Measurements from ENCODE around the gene SLC25A26. TPM values are rescaled to one million over a fixed set of nuclear protein-coding genes. Genes with fewer than 3 reads are reported as not detected.
A peak's percentile ranks its signal among the peaks of the same experiment; 100 is the strongest.

SLC25A26 gene
- total RNA-seq, 1 donor from 2014 or later: 18.0 TPM

- Histone ChIP-seq H3K27ac (no peak overlapping the region), H3K36me3 (peaks cover 4% of the 10 kb centered on the region), H3K4me1 (peaks cover 39% of the 10 kb centered on the region), H3K27me3 (no peaks in the 10 kb centered on the region), H3K4me3 (no peak overlapping the region), H3K9me3 (no peaks in the 10 kb centered on the region)
- peak; percentile 39 for ATAC-seq
- no peak for DNase-seq
- TF ChIP-seq CTCF (IDR thresholded peaks at IDR 0.05): no peak
- intact Hi-C loops (cut with DNase I): no loop called here
These were observed 204.2 kb downstream of the SLC25A26 start for GRCh38 chr3:66425032-66425431.

- H3K27ac ChIP-seq: no peak overlapping the region
- H3K9me3 ChIP-seq: no peaks in the 10 kb centered on the region
- no peak for TF ChIP-seq CTCF (IDR thresholded peaks at IDR 0.05)
- intact Hi-C loops (cut with DNase I): no loop called here
- ATAC-seq (no peak), DNase-seq (no peak)
- H3K27me3 ChIP-seq: no peaks in the 10 kb centered on the region
- peaks cover 39% of the 10 kb centered on the region for H3K4me1 ChIP-seq
- no peaks in the 10 kb centered on the region for H3K36me3 ChIP-seq
- H3K4me3 ChIP-seq: no peak overlapping the region
These were observed 204.8 kb downstream of the SLC25A26 start for GRCh38 chr3:66425576-66426114.

- Histone ChIP-seq H3K27ac (no peak overlapping the region), H3K4me1 (peaks cover 39% of the 10 kb centered on the region), H3K36me3 (no peaks in the 10 kb centered on the region), H3K9me3 (no peaks in the 10 kb centered on the region), H3K4me3 (no peak overlapping the region), H3K27me3 (no peaks in the 10 kb centered on the region)
- no peak for ATAC-seq
- TF ChIP-seq CTCF (IDR thresholded peaks at IDR 0.05): no peak
- intact Hi-C loops (cut with DNase I): no loop called here
- DNase-seq: no peak
These were observed 205.3 kb downstream of the SLC25A26 start for GRCh38 chr3:66426135-66426534.

- H3K4me3 ChIP-seq: no peak overlapping the region
- H3K9me3 ChIP-seq: no peaks in the 10 kb centered on the region
- ATAC-seq (no peak), DNase-seq (no peak)
- no peak overlapping the region for H3K27ac ChIP-seq
- peaks cover 44% of the 10 kb centered on the region for H3K4me1 ChIP-seq
- TF ChIP-seq CTCF (IDR thresholded peaks at IDR 0.05): no peak
- intact Hi-C loops (cut with DNase I): no loop called here
- no peaks in the 10 kb centered on the region for H3K27me3 ChIP-seq
- no peaks in the 10 kb centered on the region for H3K36me3 ChIP-seq
These were observed 206.6 kb downstream of the SLC25A26 start for GRCh38 chr3:66427352-66427751.

GRCh38 chr3:66427951-66428474 lies 207.2 kb downstream of the SLC25A26 start:
- TF ChIP-seq CTCF (IDR thresholded peaks at IDR 0.05): no peak
- ATAC-seq (no peak), DNase-seq (no peak)
- H3K4me1 ChIP-seq: peaks cover 46% of the 10 kb centered on the region
- no peaks in the 10 kb centered on the region for H3K36me3 ChIP-seq
- no peak overlapping the region for H3K27ac ChIP-seq
- no peak overlapping the region for H3K4me3 ChIP-seq
- intact Hi-C loops (cut with DNase I): no loop called here
- no peaks in the 10 kb centered on the region for H3K9me3 ChIP-seq
- no peaks in the 10 kb centered on the region for H3K27me3 ChIP-seq

Other genes with a start within 250 kb of the SLC25A26 start
- 45.8 TPM for gene MAGI1, start 182.1 kb upstream of the SLC25A26 start, total RNA-seq